OCI-LY3 (cell line): ENCODE measurements around the gene BCOR.

Source experiments
- EZH2phosphoT487 ChIP-seq: fragments of 200-600 bp; shearing (Covaris generic); IDR thresholded peaks from 2 replicates; pipeline ENCODE4 v1.6.1; 2018; ENCODE audit warnings: antibody characterized with exemption, mixed run types, low read depth
- TF ChIP-seq, protein P1 (sequence below): fragments of 200-600, 300-600 bp; sonication (generic); IDR thresholded peaks from 2 replicates; pipeline ENCODE4 v1.5.1; 2014; ENCODE audit warnings: antibody characterized with exemption, low read length, low read depth

- TF ChIP-seq, protein P1, sequence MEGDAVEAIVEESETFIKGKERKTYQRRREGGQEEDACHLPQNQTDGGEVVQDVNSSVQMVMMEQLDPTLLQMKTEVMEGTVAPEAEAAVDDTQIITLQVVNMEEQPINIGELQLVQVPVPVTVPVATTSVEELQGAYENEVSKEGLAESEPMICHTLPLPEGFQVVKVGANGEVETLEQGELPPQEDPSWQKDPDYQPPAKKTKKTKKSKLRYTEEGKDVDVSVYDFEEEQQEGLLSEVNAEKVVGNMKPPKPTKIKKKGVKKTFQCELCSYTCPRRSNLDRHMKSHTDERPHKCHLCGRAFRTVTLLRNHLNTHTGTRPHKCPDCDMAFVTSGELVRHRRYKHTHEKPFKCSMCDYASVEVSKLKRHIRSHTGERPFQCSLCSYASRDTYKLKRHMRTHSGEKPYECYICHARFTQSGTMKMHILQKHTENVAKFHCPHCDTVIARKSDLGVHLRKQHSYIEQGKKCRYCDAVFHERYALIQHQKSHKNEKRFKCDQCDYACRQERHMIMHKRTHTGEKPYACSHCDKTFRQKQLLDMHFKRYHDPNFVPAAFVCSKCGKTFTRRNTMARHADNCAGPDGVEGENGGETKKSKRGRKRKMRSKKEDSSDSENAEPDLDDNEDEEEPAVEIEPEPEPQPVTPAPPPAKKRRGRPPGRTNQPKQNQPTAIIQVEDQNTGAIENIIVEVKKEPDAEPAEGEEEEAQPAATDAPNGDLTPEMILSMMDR: no peak
- no peak for TF ChIP-seq EZH2phosphoT487
These were observed 86.3 kb downstream of the BCOR start for GRCh38 chrX:40011322-40012038.
